Spleen (tissue), 11 donors: ENCODE data around the gene GRIK4. TPM values are rescaled to one million over a fixed set of nuclear protein-coding genes. Genes with fewer than 3 reads are reported as not detected.

ENCODE experiments used
- DNase-seq: peaks from one replicate; pipeline ENCODE4 v3.0.0-alpha.2; 2020
- H3K27ac ChIP-seq, 8 donors: fragments of 200-600 bp; sonication (generic) in 7 of 8; 1 replicate in 4 of 8; 2 replicates in 4 of 8; pipeline versions ENCODE4 v1.5.0 to v1.8.0; 2016 to 2021; ENCODE audit warnings: inconsistent platforms in 4 of 8, mild to moderate bottlenecking in 4 of 8, moderate library complexity in 1 of 8
- H3K27me3 ChIP-seq, 7 donors: fragments of 200-600 bp; sonication (generic) in 6 of 7; replicated peaks in 1 of 7; 1 replicate in 4 of 7; 2 replicates in 3 of 7; pipeline versions ENCODE4 v1.5.0 to v1.8.0; 2016 to 2021; ENCODE audit warnings: inconsistent platforms in 3 of 7, mild to moderate bottlenecking in 1 of 7
- H3K36me3 ChIP-seq, 6 donors: fragments of 200-600 bp; sonication (generic) in 5 of 6; 1 replicate in 4 of 6; 2 replicates in 2 of 6; pipeline versions ENCODE4 v1.5.0 to v1.8.0; 2016 to 2021; ENCODE audit warnings: inconsistent platforms in 2 of 6
- H3K4me1 ChIP-seq, 6 donors: fragments of 200-600 bp; sonication (generic) in 5 of 6; 1 replicate in 3 of 6; 2 replicates in 3 of 6; pipeline versions ENCODE4 v1.5.0 to v1.8.0; 2016 to 2021; ENCODE audit warnings: inconsistent platforms in 3 of 6
- H3K4me3 ChIP-seq, 8 donors: fragments of 200-600 bp; sonication (generic) in 7 of 8; 1 replicate in 4 of 8; 2 replicates in 4 of 8; pipeline versions ENCODE4 v1.5.0 to v1.8.0; 2016 to 2021; ENCODE audit warnings: inconsistent platforms in 4 of 8, mild to moderate bottlenecking in 4 of 8, moderate library complexity in 2 of 8
- H3K9me3 ChIP-seq, 8 donors: fragments of 200-600 bp; sonication (generic) in 7 of 8; 1 replicate in 4 of 8; 2 replicates in 4 of 8; pipeline versions ENCODE4 v1.5.0 to v1.8.0; 2016 to 2021; ENCODE audit warnings: inconsistent platforms in 4 of 8
- CTCF ChIP-seq, 11 experiments: fragments of 200-600 bp in 7 of 11; fragments of 450-650 bp in 4 of 11; sonication (generic) in 4 of 11; IDR thresholded peaks in 8 of 11; conservative IDR thresholded peaks in 3 of 11; 1 replicate in 7 of 11; 2 replicates in 4 of 11; pipeline versions ENCODE4 v1.4.0 to v1.8.0; 2016 to 2021; ENCODE audit warnings: antibody characterized with exemption in 11 of 11, inconsistent platforms in 4 of 11, mild to moderate bottlenecking in 1 of 11
- POLR2A ChIP-seq, 3 donors: fragments of 450-650 bp; IDR thresholded peaks; one replicate each; pipeline ENCODE4 v1.5.1; 2017; ENCODE audit warnings: antibody characterized with exemption in 3 of 3, mild to moderate bottlenecking in 1 of 3
- POLR2AphosphoS5 ChIP-seq, 3 donors: sonication (generic); formaldehyde crosslinking; IDR thresholded peaks; one replicate each; pipeline ENCODE4 v1.5.1; 2017; ENCODE audit warnings: antibody characterized with exemption in 3 of 3
- WGBS, 5 donors: extraction: QIAGEN DNeasy Blood & Tissue Kit in 3 of 5; methylation state at CpG; one replicate each; pipeline versions ENCODE4 v1.1.5 to v1.1.7; 2013 to 2018; 5-methylcytosine and 5-hydroxymethylcytosine counted together
- intact Hi-C: fragments of 100-400 bp; cut with DNase I; formaldehyde crosslinking; loops from one replicate; pipeline ENCODE4 v1.15.0; 2023; ENCODE audit warnings: low total_unique reads
- polyA plus RNA-seq, 3 donors: library from polyadenylated mRNA; stranded (reverse); fragments of 200-250 nt; gene quantifications; one replicate each; pipeline ENCODE4 v1.2.1, GENCODE V29; 2013
- total RNA-seq, 7 donors: library from RNA; depleted of rRNA in 3 of 7; stranded (reverse); fragments of >200 nt in 3 of 7; fragmentation: NEBNext Ultra II Directional in 4 of 7; extraction: Animal tissue kit (Norgen Biotek cat#: 25700) in 4 of 7; gene quantifications; one replicate each; pipeline versions ENCODE4 v1.1.0 to v1.2.1, GENCODE V29; 2016 to 2021
- donor health status: healthy with polysubstance abuse.
- donor health status: DM: no; HTN: no; CAD: no; lungs with moderate emphysema.
- donor health status: DM: no; HTN: no; CAD: no.
- donor health status: Bipolar disorder and iron deficiency.
- donor health status: healthy.
- donor health status: DM: no; HTN: no; CAD: no.
- donor health status: DM: yes; HTN: yes; CAD: no.

The GRIK4 gene
- total and polyA plus RNA-seq, 10 donors = 0.04 to 2.4 (median 0.59) TPM

GRCh38 chr11:120940160-120940848 lies 428.8 kb downstream of the GRIK4 start:
- H3K36me3 ChIP-seq = no peaks in the 10 kb centered on the region
- DNase-seq = no peak
- H3K4me1 ChIP-seq = no peaks in the 10 kb centered on the region
- no peak overlapping the region for H3K27ac ChIP-seq
- intact Hi-C loops = no loop called here
- no peak for TF ChIP-seq POLR2AphosphoS5 (IDR thresholded peaks at IDR 0.05)
- TF ChIP-seq POLR2A (IDR thresholded peaks at IDR 0.05) = no peak
- H3K9me3 ChIP-seq = peaks cover 0 to 15% (median 11%) of the 10 kb centered on the region in 8 donors
- WGBS, 5 donors = 83 to 90% (median 85%) methylated on average over 10 of the region's 10 CpGs
- H3K4me3 ChIP-seq = no peak overlapping the region
- H3K27me3 ChIP-seq = peaks cover 0 to 43% (median 0%) of the 10 kb centered on the region in 7 donors

- no peak for DNase-seq
- TF ChIP-seq POLR2A (IDR thresholded peaks at IDR 0.05) (no peak), POLR2AphosphoS5 (IDR thresholded peaks at IDR 0.05) (no peak), CTCF (IDR thresholded peaks at IDR 0.05 in 8 of 11, conservative IDR thresholded peaks at IDR 0.05 in 3 of 11) (no peak)
- peaks cover 0 to 19% (median 14%) of the 10 kb centered on the region in 8 donors for H3K9me3 ChIP-seq
- intact Hi-C loops = no loop called here
- H3K36me3 ChIP-seq = no peaks in the 10 kb centered on the region
- no peak overlapping the region for H3K27ac ChIP-seq
- H3K4me3 ChIP-seq = no peak overlapping the region
- peaks cover 0 to 42% (median 0%) of the 10 kb centered on the region in 7 donors for H3K27me3 ChIP-seq
- WGBS, 5 donors = 75 to 84% (median 77%) methylated on average over 4 of the region's 4 CpGs
- no peaks in the 10 kb centered on the region for H3K4me1 ChIP-seq
Observed at GRCh38 chr11:120941000-120941399, 429.5 kb downstream of the GRIK4 start.

- intact Hi-C loops = no loop called here
- WGBS, 5 donors = 69 to 85% (median 80%) methylated on average over 2 of the region's 2 CpGs
- peaks cover 0 to 43% (median 0%) of the 10 kb centered on the region in 7 donors for H3K27me3 ChIP-seq
- H3K4me1 ChIP-seq = no peaks in the 10 kb centered on the region
- no peak for TF ChIP-seq POLR2AphosphoS5 (IDR thresholded peaks at IDR 0.05)
- no peak for TF ChIP-seq POLR2A (IDR thresholded peaks at IDR 0.05)
- no peak for TF ChIP-seq CTCF (IDR thresholded peaks at IDR 0.05 in 8 of 11, conservative IDR thresholded peaks at IDR 0.05 in 3 of 11)
- no peak overlapping the region for H3K4me3 ChIP-seq
- no peak for DNase-seq
- no peak overlapping the region for H3K27ac ChIP-seq
- H3K9me3 ChIP-seq = peaks cover 0 to 19% (median 14%) of the 10 kb centered on the region in 8 donors
- no peaks in the 10 kb centered on the region for H3K36me3 ChIP-seq
Observed at GRCh38 chr11:120942701-120943100, 431.2 kb downstream of the GRIK4 start.

GRCh38 chr11:120945042-120945441 lies 433.5 kb downstream of the GRIK4 start:
- Histone ChIP-seq H3K4me1 (no peaks in the 10 kb centered on the region), H3K27ac (no peak overlapping the region), H3K4me3 (no peak overlapping the region), H3K36me3 (no peaks in the 10 kb centered on the region), H3K9me3 (peaks cover 0 to 19% (median 14%) of the 10 kb centered on the region in 8 donors), H3K27me3 (peaks cover 0 to 34% (median 0%) of the 10 kb centered on the region in 7 donors)
- TF ChIP-seq CTCF (IDR thresholded peaks at IDR 0.05 in 8 of 11, conservative IDR thresholded peaks at IDR 0.05 in 3 of 11) (no peak), POLR2AphosphoS5 (IDR thresholded peaks at IDR 0.05) (no peak), POLR2A (IDR thresholded peaks at IDR 0.05) (no peak)
- WGBS, 5 donors = 76 to 86% (median 78%) methylated on average over 5 of the region's 5 CpGs
- no peak for DNase-seq
- intact Hi-C loops = no loop called here
